Adrenal gland (tissue), 12 donors: ENCODE data around the gene SLC9A5. TPM values are rescaled to one million over a fixed set of nuclear protein-coding genes. Genes with fewer than 3 reads are reported as not detected.

ENCODE experiments used
- DNase-seq, 7 donors: peaks; one replicate each; pipeline ENCODE4 v3.0.0-alpha.2; 2019 to 2020
- H3K27ac ChIP-seq, 5 donors: fragments of 200-600 bp; sonication (generic) in 4 of 5; 1 replicate in 3 of 5; 2 replicates in 2 of 5; pipeline versions ENCODE4 v1.5.1 to v1.8.0; 2016 to 2020; ENCODE audit warnings: mild to moderate bottlenecking in 1 of 5
- H3K27me3 ChIP-seq: fragments of 200-600 bp; 2 replicates; pipeline ENCODE4 v1.8.0; 2021
- H3K36me3 ChIP-seq, 2 donors: fragments of 200-600 bp; replicated peaks in 1 of 2; 1 replicate in 1 of 2; 2 replicates in 1 of 2; pipeline versions ENCODE4 v1.5.1 to v1.8.0; 2018 to 2022
- H3K4me1 ChIP-seq, 2 donors: fragments of 200-600 bp; replicated peaks in 1 of 2; 1 replicate in 1 of 2; 2 replicates in 1 of 2; pipeline versions ENCODE4 v1.5.1 to v1.8.0; 2018 to 2021
- H3K4me3 ChIP-seq, 4 donors: fragments of 200-600 bp; sonication (generic) in 3 of 4; one replicate each; pipeline ENCODE4 v1.5.1; 2016 to 2018
- H3K9me3 ChIP-seq, 3 donors: fragments of 200-600 bp; sonication (generic) in 1 of 3; replicated peaks in 1 of 3; 1 replicate in 2 of 3; 2 replicates in 1 of 3; pipeline versions ENCODE4 v1.5.1 to v1.8.0; 2016 to 2021
- POLR2A ChIP-seq, 2 donors: fragments of 450-650 bp; IDR thresholded peaks; one replicate each; pipeline ENCODE4 v1.6.1; 2017; ENCODE audit warnings: antibody characterized with exemption in 2 of 2, mild to moderate bottlenecking in 2 of 2, moderate library complexity in 1 of 2
- WGBS, 4 donors: extraction: QIAGEN DNeasy Blood & Tissue Kit in 2 of 4; methylation state at CpG; one replicate each; pipeline versions ENCODE4 v1.1.5 to v1.1.7; 2013 to 2017; 5-methylcytosine and 5-hydroxymethylcytosine counted together
- intact Hi-C, 2 donors: fragments of 100-400 bp; cut with DNase I; formaldehyde crosslinking; loops; one replicate each; pipeline versions ENCODE4 v1.14.1 to v1.15.0; 2022 to 2023
- polyA plus RNA-seq, 3 donors: library from polyadenylated mRNA; stranded (reverse); fragments of 200-250 nt in 2 of 3; fragments of 350-450 nt in 1 of 3; fragmentation: Illumina TruSeq in 1 of 3; extraction: RNeasy Lipid Tissue Mini Kit (QIAGEN cat#74804) in 1 of 3; gene quantifications; one replicate each; pipeline ENCODE4 v1.2.3, GENCODE V29; 2013 to 2014
- total RNA-seq, 9 donors: library from RNA; depleted of rRNA in 4 of 9; stranded (reverse); fragments of >200 nt in 4 of 9; fragments of 120-200 nt in 1 of 9; fragmentation: NEBNext Ultra II Directional in 1 of 9; extraction: Animal tissue kit (Norgen Biotek cat#: 25700) in 1 of 9; gene quantifications; one replicate each; pipeline versions ENCODE4 v1.1.0 to v1.2.4, GENCODE V29; 2013 to 2023
- TF ChIP-seq, protein P1 (sequence below), 6 experiments: fragments of 450-650 bp in 4 of 6; fragments of 200-600 bp in 2 of 6; sonication (generic) in 1 of 6; IDR thresholded peaks; 1 replicate in 5 of 6; 2 replicates in 1 of 6; pipeline versions ENCODE4 v1.5.1 to v1.8.0; 2016 to 2021; ENCODE audit warnings: antibody characterized with exemption in 6 of 6, mild to moderate bottlenecking in 2 of 6, moderate library complexity in 1 of 6
- donor health status: healthy with polysubstance abuse.
- donor health status: Bipolar disorder and iron deficiency.
- donor health status: DM: yes; HTN: yes; CAD: no.
- donor health status: DM: no; HTN: no; CAD: no.
- donor health status: DM: no; HTN: no; CAD: no.
- donor health status: DM: yes; HTN: yes; CAD: no.

SLC9A5 gene
- total and polyA plus RNA-seq, 12 donors, result 0.09 to 2.8 (median 0.83) TPM; not detected in 1

- peaks cover 0 to 55% of the 10 kb centered on the region in 2 donors for H3K36me3 ChIP-seq
Observed at GRCh38 chr16:67238806-67239470, 9.8 kb upstream of the SLC9A5 start.

GRCh38 chr16:67240506-67240905, 8.3 kb upstream of the SLC9A5 start:
- H3K4me3 ChIP-seq, result no peak overlapping the region
- peaks cover 54% of the 10 kb centered on the region in 2 donors for H3K4me1 ChIP-seq
- DNase-seq, result peak in 1 of 7 donors; percentile 19
- intact Hi-C loops, result no loop called here
- no peaks in the 10 kb centered on the region for H3K27me3 ChIP-seq
- H3K27ac ChIP-seq, result peak overlapping the region in 4 of 5 donors; percentile 73 to 94 (median 83)
- TF ChIP-seq, protein P1, sequence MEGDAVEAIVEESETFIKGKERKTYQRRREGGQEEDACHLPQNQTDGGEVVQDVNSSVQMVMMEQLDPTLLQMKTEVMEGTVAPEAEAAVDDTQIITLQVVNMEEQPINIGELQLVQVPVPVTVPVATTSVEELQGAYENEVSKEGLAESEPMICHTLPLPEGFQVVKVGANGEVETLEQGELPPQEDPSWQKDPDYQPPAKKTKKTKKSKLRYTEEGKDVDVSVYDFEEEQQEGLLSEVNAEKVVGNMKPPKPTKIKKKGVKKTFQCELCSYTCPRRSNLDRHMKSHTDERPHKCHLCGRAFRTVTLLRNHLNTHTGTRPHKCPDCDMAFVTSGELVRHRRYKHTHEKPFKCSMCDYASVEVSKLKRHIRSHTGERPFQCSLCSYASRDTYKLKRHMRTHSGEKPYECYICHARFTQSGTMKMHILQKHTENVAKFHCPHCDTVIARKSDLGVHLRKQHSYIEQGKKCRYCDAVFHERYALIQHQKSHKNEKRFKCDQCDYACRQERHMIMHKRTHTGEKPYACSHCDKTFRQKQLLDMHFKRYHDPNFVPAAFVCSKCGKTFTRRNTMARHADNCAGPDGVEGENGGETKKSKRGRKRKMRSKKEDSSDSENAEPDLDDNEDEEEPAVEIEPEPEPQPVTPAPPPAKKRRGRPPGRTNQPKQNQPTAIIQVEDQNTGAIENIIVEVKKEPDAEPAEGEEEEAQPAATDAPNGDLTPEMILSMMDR (IDR thresholded peaks at IDR 0.05), result no peak
- TF ChIP-seq POLR2A (IDR thresholded peaks at IDR 0.05), result no peak
- peaks cover 0 to 40% of the 10 kb centered on the region in 2 donors for H3K36me3 ChIP-seq
- H3K9me3 ChIP-seq, result no peaks in the 10 kb centered on the region
- 66 to 76% (median 75%) methylated on average over 4 of the region's 4 CpGs; no CpG with 5 or more reads in 1 of the 4 donors for WGBS, 4 donors

More at GRCh38 chr16:67238806-67239470, 9.8 kb upstream of the SLC9A5 start:
- 89 to 96% (median 92%) methylated on average over 3 to 9 of the region's 9 CpGs for WGBS, 4 donors
- peak in 1 of 7 donors; percentile 17 for DNase-seq
- TF ChIP-seq, protein P1 (IDR thresholded peaks at IDR 0.05), result no peak
- no peak for TF ChIP-seq POLR2A (IDR thresholded peaks at IDR 0.05)
- Histone ChIP-seq H3K27ac (peak overlapping the region in 1 of 5 donors; percentile 91), H3K27me3 (no peaks in the 10 kb centered on the region), H3K4me1 (peaks cover 38 to 39% of the 10 kb centered on the region in 2 donors), H3K9me3 (no peaks in the 10 kb centered on the region), H3K4me3 (no peak overlapping the region)
- intact Hi-C loops, result no loop called here

GRCh38 chr16:67241008-67241900, 7.5 kb upstream of the SLC9A5 start:
- WGBS, 4 donors, result 30 to 38% (median 34%) methylated on average over 8 to 10 of the region's 10 CpGs
- peak overlapping the region; percentile 2 to 94 (median 75) for H3K27ac ChIP-seq
- H3K4me3 ChIP-seq, result no peak overlapping the region
- intact Hi-C loops, result no loop called here
- TF ChIP-seq POLR2A (IDR thresholded peaks at IDR 0.05), result no peak
- TF ChIP-seq, protein P1 (IDR thresholded peaks at IDR 0.05), result no peak
- DNase-seq, result peak; percentile 67 to 90 (median 82)
- H3K27me3 ChIP-seq, result no peaks in the 10 kb centered on the region
- H3K36me3 ChIP-seq, result peaks cover 0 to 32% of the 10 kb centered on the region in 2 donors
- H3K4me1 ChIP-seq, result peaks cover 57 to 60% of the 10 kb centered on the region in 2 donors
- H3K9me3 ChIP-seq, result no peaks in the 10 kb centered on the region

- H3K4me1 ChIP-seq, result peaks cover 57 to 60% of the 10 kb centered on the region in 2 donors
Observed at GRCh38 chr16:67242138-67242730, 6.5 kb upstream of the SLC9A5 start.

More at GRCh38 chr16:67242138-67242730, 6.5 kb upstream of the SLC9A5 start:
- Histone ChIP-seq H3K27me3 (no peaks in the 10 kb centered on the region), H3K4me3 (no peak overlapping the region), H3K36me3 (peaks cover 0 to 22% of the 10 kb centered on the region in 2 donors), H3K9me3 (no peaks in the 10 kb centered on the region), H3K27ac (peak overlapping the region in 3 of 5 donors; percentile 73 to 94 (median 91))
- intact Hi-C loops, result no loop called here
- 60 to 88% (median 80%) methylated on average over 3 to 4 of the region's 4 CpGs for WGBS, 4 donors
- peak in 2 of 7 donors; percentile 16 to 18 for DNase-seq
- TF ChIP-seq POLR2A (IDR thresholded peaks at IDR 0.05), result no peak
- TF ChIP-seq, protein P1 (IDR thresholded peaks at IDR 0.05), result no peak
